Caki2 (cell line): ENCODE results near the gene UBE2N. TPM values are rescaled to one million over a fixed set of nuclear protein-coding genes. Genes with fewer than 3 reads are reported as not detected.
"Not testable (repeated sequence)": the region's sequence is repeated elsewhere in the genome, so short reads cannot be mapped to it uniquely, and the experiment has no call there.

Source experiments
- DNase-seq: peaks from one replicate; pipeline ENCODE4 v3.0.0-alpha.2; 2015; ENCODE audit warnings: low read depth
- in situ Hi-C: cut with HindIII; loops from 2 replicates; pipeline ENCODE4 v1.10.0; 2016; ENCODE audit warnings: low sequenced_read_pairs, low pct_unique_long_range_greater_than_20kb, mixed read lengths
- total RNA-seq: library from RNA; depleted of rRNA; stranded (reverse); fragments of >200 nt; shearing (Covaris generic); gene quantifications from 2 replicates; pipeline ENCODE4 v1.2.3, GENCODE V29; 2014; ENCODE audit warnings: low replicate concordance

The UBE2N gene
- total RNA-seq, 1 experiment from 2014 or later: 53.2 TPM

GRCh38 chr12:93397412-93397811 is 44.3 kb downstream of the UBE2N start:
- DNase-seq: no peak
- in situ Hi-C loops: no loop called here

GRCh38 chr12:93393425-93393824 is 48.3 kb downstream of the UBE2N start:
- in situ Hi-C loops: no loop called here
- no peak for DNase-seq

GRCh38 chr12:93390549-93391297 is 51.0 kb downstream of the UBE2N start:
- DNase-seq: peak; percentile 61
- in situ Hi-C loops: no loop called here

- in situ Hi-C loops: no loop called here
- DNase-seq: peak; percentile 42
These were observed 51.7 kb downstream of the UBE2N start for GRCh38 chr12:93390031-93390430.

- no peak for DNase-seq
These were observed 54.0 kb downstream of the UBE2N start for GRCh38 chr12:93387780-93388179.

GRCh38 chr12:93381976-93382437 is 59.7 kb downstream of the UBE2N start:
- in situ Hi-C loops, DNase-seq: not testable (repeated sequence)

More at GRCh38 chr12:93387780-93388179, 54.0 kb downstream of the UBE2N start:
- in situ Hi-C loops: no loop called here

- no peak for DNase-seq
- in situ Hi-C loops: no loop called here
These were observed 60.4 kb downstream of the UBE2N start for GRCh38 chr12:93381161-93381975.

GRCh38 chr12:93380480-93381121 is 61.1 kb downstream of the UBE2N start:
- in situ Hi-C loops: no loop called here
- peak; percentile 52 for DNase-seq

- in situ Hi-C loops: no loop called here
- DNase-seq: no peak
These were observed 61.8 kb downstream of the UBE2N start for GRCh38 chr12:93379981-93380361.

GRCh38 chr12:93379326-93379980 is 62.3 kb downstream of the UBE2N start:
- peak; percentile 8 for DNase-seq
- in situ Hi-C loops: no loop called here

- in situ Hi-C loops: no loop called here
- DNase-seq: no peak
These were observed 62.8 kb downstream of the UBE2N start for GRCh38 chr12:93378998-93379325.

GRCh38 chr12:93378196-93378997 is 63.4 kb downstream of the UBE2N start:
- peak; percentile 45 for DNase-seq
- in situ Hi-C loops: not testable (repeated sequence)

GRCh38 chr12:93377252-93378195 is 64.2 kb downstream of the UBE2N start, which contains the start of gene NUDT4:
Gene NUDT4, plus strand, starts transcription at chr12:93377925. Its CDS starts 398 bp downstream, at chr12:93378323.
- in situ Hi-C loops: no loop called here
- peak; percentile 86 for DNase-seq

- in situ Hi-C loops: no loop called here
These were observed 65.1 kb downstream of the UBE2N start for GRCh38 chr12:93376436-93377251.

GRCh38 chr12:93375906-93376305 is 65.8 kb downstream of the UBE2N start:
- DNase-seq: no peak
- in situ Hi-C loops: no loop called here

More at GRCh38 chr12:93376436-93377251, 65.1 kb downstream of the UBE2N start:
- DNase-seq: peak; percentile 22
